H1 (cell line): ENCODE measurements around the gene CAMTA1. TPM values are rescaled to one million over a fixed set of nuclear protein-coding genes. Genes with fewer than 3 reads are reported as not detected.

Experiments
- MAFK ChIP-seq: IDR thresholded peaks from 2 replicates; pipeline ENCODE4 v1.6.1; 2012; ENCODE audit warnings: low read depth, mild to moderate bottlenecking, improper control_type of control experiment, low read length
- NRF1 ChIP-seq: IDR thresholded peaks from 2 replicates; pipeline ENCODE4 v1.6.1; 2011; ENCODE audit warnings: mild to moderate bottlenecking, low read depth, low read length, improper control_type of control experiment
- PHF8 ChIP-seq: fragments of 200-600 bp; sonication (generic); conservative IDR thresholded peaks from 2 replicates; pipeline ENCODE4 v1.7.1; 2012; ENCODE audit warnings: low read depth, mild to moderate bottlenecking, inconsistent platforms, low read length, moderate library complexity
- TAF1 ChIP-seq: IDR thresholded peaks from 2 replicates; pipeline ENCODE4 v1.6.1; 2011; ENCODE audit warnings: mild to moderate bottlenecking, low read depth, low read length
- polyA plus RNA-seq, 7 experiments: library from polyadenylated mRNA; depleted of rRNA in 3 of 7; stranded (reverse) in 5 of 7; unstranded in 2 of 7; fragments of >200 nt in 5 of 7; fragments of 200-250 nt in 2 of 7; gene quantifications; 1 replicate in 5 of 7; 2 replicates in 1 of 7; 4 replicates in 1 of 7; pipeline versions ENCODE4 v1.2.1 to v1.2.3, GENCODE V29; 2011 to 2013; ENCODE audit warnings: missing spikeins in 2 of 7, mixed read lengths in 2 of 7
- total RNA-seq: library from RNA; stranded (reverse); fragmentation: NEBNext Ultra II Directional; extraction: Animal tissue kit (Norgen Biotek cat#: 25700); gene quantifications from 2 replicates; pipeline ENCODE4 v1.2.1, GENCODE V29; 2021
- TF ChIP-seq, protein P1 (sequence below): fragments of 300-600 bp; sonication (generic); IDR thresholded peaks from 2 replicates; pipeline ENCODE4 v1.7.1; 2012; ENCODE audit warnings: low read length, moderate library complexity, mild to moderate bottlenecking, inconsistent platforms; ENCODE audit not compliant: insufficient replicate concordance

The CAMTA1 gene
- total and polyA plus RNA-seq, 2 of the 8 experiments (the other 6 are each of a cell fraction or from before 2014, with no cell fraction given) = 65.0 to 119 TPM

DNA sequence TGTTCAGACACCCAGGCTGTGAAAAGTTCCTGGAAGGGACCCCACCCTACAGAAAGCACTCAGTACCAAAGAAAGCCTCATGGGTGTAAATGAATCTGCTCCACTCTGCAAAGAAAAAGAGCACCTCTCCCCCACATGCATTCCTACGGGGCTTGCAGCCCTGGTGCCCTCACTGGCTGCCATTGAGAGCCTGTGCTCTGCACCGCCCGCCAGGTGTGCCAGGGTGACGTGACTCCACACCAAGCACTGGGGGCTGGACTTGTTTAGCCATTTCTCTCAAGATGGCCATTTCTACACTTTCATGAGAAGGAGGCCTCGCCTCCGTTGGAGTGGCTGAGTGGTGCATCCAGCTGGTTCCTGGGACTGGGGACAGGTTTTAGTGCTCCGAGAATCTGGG, 605.3 kb downstream of the CAMTA1 start (continued):
- TF ChIP-seq, protein P1, sequence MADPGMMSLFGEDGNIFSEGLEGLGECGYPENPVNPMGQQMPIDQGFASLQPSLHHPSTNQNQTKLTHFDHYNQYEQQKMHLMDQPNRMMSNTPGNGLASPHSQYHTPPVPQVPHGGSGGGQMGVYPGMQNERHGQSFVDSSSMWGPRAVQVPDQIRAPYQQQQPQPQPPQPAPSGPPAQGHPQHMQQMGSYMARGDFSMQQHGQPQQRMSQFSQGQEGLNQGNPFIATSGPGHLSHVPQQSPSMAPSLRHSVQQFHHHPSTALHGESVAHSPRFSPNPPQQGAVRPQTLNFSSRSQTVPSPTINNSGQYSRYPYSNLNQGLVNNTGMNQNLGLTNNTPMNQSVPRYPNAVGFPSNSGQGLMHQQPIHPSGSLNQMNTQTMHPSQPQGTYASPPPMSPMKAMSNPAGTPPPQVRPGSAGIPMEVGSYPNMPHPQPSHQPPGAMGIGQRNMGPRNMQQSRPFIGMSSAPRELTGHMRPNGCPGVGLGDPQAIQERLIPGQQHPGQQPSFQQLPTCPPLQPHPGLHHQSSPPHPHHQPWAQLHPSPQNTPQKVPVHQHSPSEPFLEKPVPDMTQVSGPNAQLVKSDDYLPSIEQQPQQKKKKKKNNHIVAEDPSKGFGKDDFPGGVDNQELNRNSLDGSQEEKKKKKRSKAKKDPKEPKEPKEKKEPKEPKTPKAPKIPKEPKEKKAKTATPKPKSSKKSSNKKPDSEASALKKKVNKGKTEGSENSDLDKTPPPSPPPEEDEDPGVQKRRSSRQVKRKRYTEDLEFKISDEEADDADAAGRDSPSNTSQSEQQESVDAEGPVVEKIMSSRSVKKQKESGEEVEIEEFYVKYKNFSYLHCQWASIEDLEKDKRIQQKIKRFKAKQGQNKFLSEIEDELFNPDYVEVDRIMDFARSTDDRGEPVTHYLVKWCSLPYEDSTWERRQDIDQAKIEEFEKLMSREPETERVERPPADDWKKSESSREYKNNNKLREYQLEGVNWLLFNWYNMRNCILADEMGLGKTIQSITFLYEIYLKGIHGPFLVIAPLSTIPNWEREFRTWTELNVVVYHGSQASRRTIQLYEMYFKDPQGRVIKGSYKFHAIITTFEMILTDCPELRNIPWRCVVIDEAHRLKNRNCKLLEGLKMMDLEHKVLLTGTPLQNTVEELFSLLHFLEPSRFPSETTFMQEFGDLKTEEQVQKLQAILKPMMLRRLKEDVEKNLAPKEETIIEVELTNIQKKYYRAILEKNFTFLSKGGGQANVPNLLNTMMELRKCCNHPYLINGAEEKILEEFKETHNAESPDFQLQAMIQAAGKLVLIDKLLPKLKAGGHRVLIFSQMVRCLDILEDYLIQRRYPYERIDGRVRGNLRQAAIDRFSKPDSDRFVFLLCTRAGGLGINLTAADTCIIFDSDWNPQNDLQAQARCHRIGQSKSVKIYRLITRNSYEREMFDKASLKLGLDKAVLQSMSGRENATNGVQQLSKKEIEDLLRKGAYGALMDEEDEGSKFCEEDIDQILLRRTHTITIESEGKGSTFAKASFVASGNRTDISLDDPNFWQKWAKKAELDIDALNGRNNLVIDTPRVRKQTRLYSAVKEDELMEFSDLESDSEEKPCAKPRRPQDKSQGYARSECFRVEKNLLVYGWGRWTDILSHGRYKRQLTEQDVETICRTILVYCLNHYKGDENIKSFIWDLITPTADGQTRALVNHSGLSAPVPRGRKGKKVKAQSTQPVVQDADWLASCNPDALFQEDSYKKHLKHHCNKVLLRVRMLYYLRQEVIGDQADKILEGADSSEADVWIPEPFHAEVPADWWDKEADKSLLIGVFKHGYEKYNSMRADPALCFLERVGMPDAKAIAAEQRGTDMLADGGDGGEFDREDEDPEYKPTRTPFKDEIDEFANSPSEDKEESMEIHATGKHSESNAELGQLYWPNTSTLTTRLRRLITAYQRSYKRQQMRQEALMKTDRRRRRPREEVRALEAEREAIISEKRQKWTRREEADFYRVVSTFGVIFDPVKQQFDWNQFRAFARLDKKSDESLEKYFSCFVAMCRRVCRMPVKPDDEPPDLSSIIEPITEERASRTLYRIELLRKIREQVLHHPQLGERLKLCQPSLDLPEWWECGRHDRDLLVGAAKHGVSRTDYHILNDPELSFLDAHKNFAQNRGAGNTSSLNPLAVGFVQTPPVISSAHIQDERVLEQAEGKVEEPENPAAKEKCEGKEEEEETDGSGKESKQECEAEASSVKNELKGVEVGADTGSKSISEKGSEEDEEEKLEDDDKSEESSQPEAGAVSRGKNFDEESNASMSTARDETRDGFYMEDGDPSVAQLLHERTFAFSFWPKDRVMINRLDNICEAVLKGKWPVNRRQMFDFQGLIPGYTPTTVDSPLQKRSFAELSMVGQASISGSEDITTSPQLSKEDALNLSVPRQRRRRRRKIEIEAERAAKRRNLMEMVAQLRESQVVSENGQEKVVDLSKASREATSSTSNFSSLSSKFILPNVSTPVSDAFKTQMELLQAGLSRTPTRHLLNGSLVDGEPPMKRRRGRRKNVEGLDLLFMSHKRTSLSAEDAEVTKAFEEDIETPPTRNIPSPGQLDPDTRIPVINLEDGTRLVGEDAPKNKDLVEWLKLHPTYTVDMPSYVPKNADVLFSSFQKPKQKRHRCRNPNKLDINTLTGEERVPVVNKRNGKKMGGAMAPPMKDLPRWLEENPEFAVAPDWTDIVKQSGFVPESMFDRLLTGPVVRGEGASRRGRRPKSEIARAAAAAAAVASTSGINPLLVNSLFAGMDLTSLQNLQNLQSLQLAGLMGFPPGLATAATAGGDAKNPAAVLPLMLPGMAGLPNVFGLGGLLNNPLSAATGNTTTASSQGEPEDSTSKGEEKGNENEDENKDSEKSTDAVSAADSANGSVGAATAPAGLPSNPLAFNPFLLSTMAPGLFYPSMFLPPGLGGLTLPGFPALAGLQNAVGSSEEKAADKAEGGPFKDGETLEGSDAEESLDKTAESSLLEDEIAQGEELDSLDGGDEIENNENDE = no peak
- no peak for TF ChIP-seq MAFK
- no peak for TF ChIP-seq TAF1
- TF ChIP-seq NRF1 = no peak
- no peak for TF ChIP-seq PHF8
